BE2C (cell line): ENCODE results near the gene KAZN. TPM values are rescaled to one million over a fixed set of nuclear protein-coding genes. Genes with fewer than 3 reads are reported as not detected.
A peak's percentile ranks its signal among the peaks of the same experiment; 100 is the strongest.

ENCODE experiments used
- DNase-seq: peaks from one replicate; pipeline ENCODE4 v3.0.0-alpha.2; 2020
- H3K27me3 ChIP-seq: fragments of 250-450 bp; sonication (Bioruptor Pico); 2 replicates; pipeline ENCODE4 v1.5.1; 2020; ENCODE audit warnings: mild to moderate bottlenecking
- H3K36me3 ChIP-seq: fragments of 250-450 bp; sonication (Bioruptor Pico); 2 replicates; pipeline ENCODE4 v1.5.1; 2020; ENCODE audit warnings: mild to moderate bottlenecking
- H3K4me1 ChIP-seq: fragments of 250-450 bp; sonication (Bioruptor Pico); 2 replicates; pipeline ENCODE4 v1.5.1; 2020
- H3K4me3 ChIP-seq: 2 replicates; pipeline ENCODE4 v1.5.1; 2011; ENCODE audit warnings: low read depth, low read length
- H3K9me3 ChIP-seq: fragments of 250-450 bp; sonication (Bioruptor Pico); 2 replicates; pipeline ENCODE4 v1.5.1; 2020
- polyA plus RNA-seq: library from polyadenylated mRNA; unstranded; fragments of >200 nt; gene quantifications from one replicate; pipeline ENCODE4 v1.2.1, GENCODE V29; 2012; ENCODE audit warnings: low read depth, missing spikeins; ENCODE audit not compliant: insufficient read length, insufficient read depth
- TF ChIP-seq, protein P1 (sequence below): IDR thresholded peaks from 2 replicates; pipeline ENCODE4 v1.5.1; 2012; ENCODE audit warnings: mild to moderate bottlenecking, low read depth, low read length

Gene KAZN
- 1.3 TPM for polyA plus RNA-seq

DNA sequence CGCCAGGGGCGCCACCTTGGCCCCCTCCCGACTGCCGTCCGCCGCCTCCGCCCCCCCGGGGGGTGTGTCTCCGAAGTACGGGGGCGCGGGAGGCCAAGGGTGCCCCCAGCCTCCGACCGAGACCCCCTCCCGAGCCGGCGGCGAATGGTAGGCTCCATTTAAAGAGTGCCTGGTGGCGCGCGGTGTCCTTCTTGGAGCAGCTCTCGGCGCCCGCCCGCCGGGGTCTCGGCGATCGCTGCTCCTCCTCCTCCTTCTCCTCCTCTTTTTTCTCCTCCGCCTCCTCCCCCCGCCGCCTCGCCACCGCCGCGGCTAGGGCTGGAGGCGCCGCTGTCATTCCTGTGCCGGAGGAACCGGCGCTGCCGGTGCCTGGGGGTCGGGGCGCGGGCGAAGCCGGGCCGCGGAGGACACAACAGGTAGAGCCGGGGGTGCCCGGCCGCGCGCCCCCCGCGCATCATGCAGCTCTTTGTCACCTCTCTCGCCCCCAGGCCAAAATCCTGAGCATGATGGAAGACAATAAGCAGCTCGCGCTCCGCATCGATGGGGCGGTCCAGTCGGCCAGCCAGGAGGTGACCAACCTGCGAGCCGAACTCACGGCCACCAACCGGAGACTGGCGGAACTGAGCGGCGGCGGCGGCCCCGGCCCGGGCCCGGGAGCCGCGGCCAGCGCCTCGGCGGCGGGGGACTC, at the start of gene KAZN:
Gene KAZN, plus strand, starts transcription at position 188 of the 685 bp plus-strand sequence.
- no peaks in the 10 kb centered on the region for H3K4me1 ChIP-seq
- DNase-seq = peak; percentile 14

DNA sequence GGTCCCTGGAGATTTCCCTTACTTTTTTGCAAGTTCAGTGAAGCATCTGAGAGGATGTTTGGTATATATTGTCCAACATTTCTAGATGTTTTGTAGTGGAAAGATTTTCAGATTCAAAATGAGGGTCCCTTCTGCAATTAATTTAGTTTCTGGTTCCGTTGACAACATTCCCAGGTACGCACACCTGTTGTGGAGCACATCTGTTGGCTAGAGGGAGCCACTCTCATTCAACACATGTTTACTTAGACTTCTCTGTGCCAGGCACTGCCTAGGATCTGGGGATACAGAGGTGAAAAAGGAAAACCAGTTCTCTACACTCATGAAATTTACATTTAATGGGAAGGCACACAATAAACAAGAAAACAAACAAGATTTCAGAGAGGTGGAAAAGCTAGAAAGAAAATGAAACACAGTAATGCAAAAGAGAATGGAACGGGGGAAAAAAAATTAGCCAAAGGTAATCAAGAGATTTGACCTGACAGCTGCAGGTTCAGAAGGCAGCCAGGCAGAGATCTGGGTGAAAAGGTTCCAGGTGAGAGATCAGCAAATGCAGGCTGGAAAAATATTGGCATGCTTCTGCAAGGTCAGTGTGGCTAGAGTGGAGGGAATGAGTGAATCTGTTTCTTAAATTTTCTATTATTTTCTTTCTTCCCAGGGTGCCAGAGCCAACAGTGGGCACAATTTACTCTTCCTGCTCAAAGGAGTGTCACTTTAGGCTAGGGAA, 48.4 kb upstream of the KAZN start:
- H3K36me3 ChIP-seq = no peaks in the 10 kb centered on the region
- H3K27me3 ChIP-seq = no peaks in the 10 kb centered on the region
- no peak for DNase-seq
- H3K4me1 ChIP-seq = no peaks in the 10 kb centered on the region
- no peaks in the 10 kb centered on the region for H3K9me3 ChIP-seq
- H3K4me3 ChIP-seq = no peak overlapping the region
- TF ChIP-seq, protein P1, sequence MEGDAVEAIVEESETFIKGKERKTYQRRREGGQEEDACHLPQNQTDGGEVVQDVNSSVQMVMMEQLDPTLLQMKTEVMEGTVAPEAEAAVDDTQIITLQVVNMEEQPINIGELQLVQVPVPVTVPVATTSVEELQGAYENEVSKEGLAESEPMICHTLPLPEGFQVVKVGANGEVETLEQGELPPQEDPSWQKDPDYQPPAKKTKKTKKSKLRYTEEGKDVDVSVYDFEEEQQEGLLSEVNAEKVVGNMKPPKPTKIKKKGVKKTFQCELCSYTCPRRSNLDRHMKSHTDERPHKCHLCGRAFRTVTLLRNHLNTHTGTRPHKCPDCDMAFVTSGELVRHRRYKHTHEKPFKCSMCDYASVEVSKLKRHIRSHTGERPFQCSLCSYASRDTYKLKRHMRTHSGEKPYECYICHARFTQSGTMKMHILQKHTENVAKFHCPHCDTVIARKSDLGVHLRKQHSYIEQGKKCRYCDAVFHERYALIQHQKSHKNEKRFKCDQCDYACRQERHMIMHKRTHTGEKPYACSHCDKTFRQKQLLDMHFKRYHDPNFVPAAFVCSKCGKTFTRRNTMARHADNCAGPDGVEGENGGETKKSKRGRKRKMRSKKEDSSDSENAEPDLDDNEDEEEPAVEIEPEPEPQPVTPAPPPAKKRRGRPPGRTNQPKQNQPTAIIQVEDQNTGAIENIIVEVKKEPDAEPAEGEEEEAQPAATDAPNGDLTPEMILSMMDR = no peak

More for the DNA sequence above, at the start of gene KAZN:
- TF ChIP-seq, protein P1 = no peak
- H3K4me3 ChIP-seq = 0 out of 2 replicates have a peak within 1 kb of the TSS, but pooled peaks have one; percentile 16
- H3K9me3 ChIP-seq = no peaks in the 10 kb centered on the region
- no peaks in the 10 kb centered on the region for H3K36me3 ChIP-seq
- peaks cover 21% of the 10 kb centered on the region for H3K27me3 ChIP-seq

DNA sequence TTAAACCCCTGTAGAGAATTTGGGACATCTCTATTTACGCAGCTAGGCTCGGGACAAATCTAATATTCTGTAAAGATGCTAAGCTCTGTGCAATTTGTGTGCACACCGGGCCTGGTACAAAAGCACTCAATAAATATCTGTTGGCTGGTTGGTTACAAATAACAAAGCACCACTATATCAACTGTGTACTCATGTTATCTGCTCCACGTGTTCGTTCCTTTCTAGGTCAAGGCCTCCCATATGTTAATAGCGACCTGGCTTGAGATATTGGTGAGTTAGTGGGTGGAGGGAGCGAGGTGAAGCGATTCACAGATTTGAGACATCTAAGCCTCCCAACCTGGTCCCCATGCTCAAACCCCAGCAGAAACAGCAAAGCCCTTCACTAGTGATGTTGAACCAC, 47.1 kb upstream of the KAZN start:
- no peaks in the 10 kb centered on the region for H3K27me3 ChIP-seq
- no peaks in the 10 kb centered on the region for H3K4me1 ChIP-seq

DNA sequence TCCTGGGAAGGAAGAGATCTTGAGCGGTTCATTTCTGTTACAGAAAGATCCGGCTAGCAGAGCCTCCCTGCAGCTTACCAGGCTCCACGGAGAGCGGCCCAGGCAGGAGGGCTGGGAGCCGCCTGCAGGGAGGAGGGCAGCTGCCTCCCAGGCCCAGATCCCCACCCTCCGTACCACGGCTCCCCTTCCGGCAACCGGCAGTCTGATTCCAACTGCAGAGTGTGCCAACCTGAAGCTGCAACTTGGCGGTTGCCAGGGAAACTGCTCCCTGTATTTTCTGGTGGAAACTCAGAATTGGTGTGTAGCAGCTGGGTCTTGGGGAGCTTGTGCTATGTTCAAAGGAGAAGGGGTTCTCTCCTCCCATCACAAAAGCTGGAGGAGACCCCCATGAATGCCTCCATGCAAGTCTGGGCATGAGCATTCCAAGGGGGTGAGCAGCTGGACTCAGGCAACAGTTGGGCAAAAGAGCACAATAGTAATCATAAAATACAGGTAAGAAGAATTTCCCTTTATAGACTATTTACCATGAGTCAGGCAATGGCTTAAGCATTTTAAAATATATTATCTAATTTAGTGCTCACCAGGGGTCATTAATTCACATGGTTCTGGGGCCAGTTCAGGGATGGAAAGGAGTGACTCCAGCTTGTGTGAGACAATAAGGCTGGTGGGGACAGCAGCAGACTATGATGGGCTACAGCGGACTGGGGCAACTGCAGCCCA, 46.1 kb upstream of the KAZN start:
- Histone ChIP-seq H3K4me3 (no peak overlapping the region), H3K36me3 (no peaks in the 10 kb centered on the region), H3K4me1 (no peaks in the 10 kb centered on the region), H3K9me3 (no peaks in the 10 kb centered on the region), H3K27me3 (no peaks in the 10 kb centered on the region)
- no peak for DNase-seq
- TF ChIP-seq, protein P1 = no peak

More for the DNA sequence above, 47.1 kb upstream of the KAZN start:
- no peak overlapping the region for H3K4me3 ChIP-seq
- H3K9me3 ChIP-seq = no peaks in the 10 kb centered on the region
- TF ChIP-seq, protein P1 = no peak
- DNase-seq = no peak
- H3K36me3 ChIP-seq = no peaks in the 10 kb centered on the region

DNA sequence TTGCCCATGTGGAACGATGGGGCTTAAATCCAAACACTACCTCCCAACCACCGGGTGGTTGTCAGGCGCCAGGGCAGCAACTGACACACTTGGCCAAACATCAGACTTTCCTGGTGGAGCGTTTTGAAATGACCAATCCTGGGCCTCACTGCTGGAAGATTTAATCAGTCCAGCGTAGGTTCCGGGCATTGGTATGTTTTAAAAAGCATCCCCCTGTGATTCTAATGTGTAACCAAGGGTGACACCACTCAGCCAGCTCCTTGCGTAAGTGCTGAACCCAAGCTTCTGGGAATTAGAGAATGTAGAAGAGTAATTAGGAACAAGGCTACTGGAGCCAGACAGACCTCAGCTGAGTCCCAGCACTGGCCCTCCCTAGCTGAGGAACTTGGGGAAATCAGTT, 44.8 kb upstream of the KAZN start:
- H3K4me3 ChIP-seq = no peak overlapping the region
- no peaks in the 10 kb centered on the region for H3K9me3 ChIP-seq
- H3K27me3 ChIP-seq = no peaks in the 10 kb centered on the region
- TF ChIP-seq, protein P1 = no peak
- no peaks in the 10 kb centered on the region for H3K4me1 ChIP-seq
- DNase-seq = no peak
- no peaks in the 10 kb centered on the region for H3K36me3 ChIP-seq
